ENCODE results near the gene OPCML.

Gene OPCML

GRCh38 chr11:132960273-132961078 is 571.8 kb downstream of the OPCML start:
- no peaks in the 10 kb centered on the region for H3K27me3 ChIP-seq (ENCODE audit: insufficient read depth, low read length)
- no peak for TF ChIP-seq CTCF (IDR thresholded peaks at IDR 0.05; ENCODE audit: low read length)
- no peak for TF ChIP-seq EZH2 (IDR thresholded peaks at IDR 0.05; ENCODE audit: borderline replicate concordance, low read length)
- H3K4me3 ChIP-seq (ENCODE audit: low read depth, low read length, poor library complexity, severe bottlenecking) = no peak overlapping the region
- H3K9ac ChIP-seq (ENCODE audit: low read length) = no peak overlapping the region
- H3K9me2 ChIP-seq (ENCODE audit: low read depth, low read length) = no peaks in the 10 kb centered on the region
- H3K9me3 ChIP-seq (ENCODE audit: low read length) = no peaks in the 10 kb centered on the region
- H2AFZ ChIP-seq (ENCODE audit: low read length) = no peak overlapping the region
- no peaks in the 10 kb centered on the region for H3K36me3 ChIP-seq (ENCODE audit: insufficient read depth, low read length)
- H3K4me1 ChIP-seq (ENCODE audit: insufficient read depth, low read length, severe bottlenecking) = no peaks in the 10 kb centered on the region
- no peaks in the 10 kb centered on the region for H3F3A ChIP-seq (ENCODE audit: insufficient read depth, low read length)
- H3K4me2 ChIP-seq (ENCODE audit: low read length) = no peak overlapping the region
- H3K27ac ChIP-seq (ENCODE audit: low read depth, low read length, poor library complexity, severe bottlenecking) = no peak overlapping the region
- H3K79me2 ChIP-seq (ENCODE audit: insufficient read depth, low read length) = no peaks in the 10 kb centered on the region
- no peaks in the 10 kb centered on the region for H4K20me1 ChIP-seq (ENCODE audit: insufficient read depth, low read length)

- Histone ChIP-seq H3K36me3 (ENCODE audit: insufficient read depth, low read length) (no peaks in the 10 kb centered on the region), H3K4me2 (ENCODE audit: low read length) (no peak overlapping the region), H3K4me1 (ENCODE audit: insufficient read depth, low read length, severe bottlenecking) (no peaks in the 10 kb centered on the region), H3K4me3 (ENCODE audit: low read depth, low read length, poor library complexity, severe bottlenecking) (no peak overlapping the region), H3K27me3 (ENCODE audit: insufficient read depth, low read length) (no peaks in the 10 kb centered on the region), H3K79me2 (ENCODE audit: insufficient read depth, low read length) (no peaks in the 10 kb centered on the region), H3K9me3 (ENCODE audit: low read length) (no peaks in the 10 kb centered on the region), H3K9me2 (ENCODE audit: low read depth, low read length) (no peaks in the 10 kb centered on the region), H3K27ac (ENCODE audit: low read depth, low read length, poor library complexity, severe bottlenecking) (no peak overlapping the region), H4K20me1 (ENCODE audit: insufficient read depth, low read length) (no peaks in the 10 kb centered on the region), H2AFZ (ENCODE audit: low read length) (no peak overlapping the region), H3K9ac (ENCODE audit: low read length) (no peak overlapping the region), H3F3A (ENCODE audit: insufficient read depth, low read length) (no peaks in the 10 kb centered on the region)
- no peak for TF ChIP-seq CTCF (IDR thresholded peaks at IDR 0.05; ENCODE audit: low read length)
- no peak for TF ChIP-seq EZH2 (IDR thresholded peaks at IDR 0.05; ENCODE audit: borderline replicate concordance, low read length)
Measured at GRCh38 chr11:132959693-132960092, 572.6 kb downstream of the OPCML start.

- no peaks in the 10 kb centered on the region for H3F3A ChIP-seq (ENCODE audit: insufficient read depth, low read length)
- H3K4me2 ChIP-seq (ENCODE audit: low read length) = no peak overlapping the region
- no peak overlapping the region for H2AFZ ChIP-seq (ENCODE audit: low read length)
- H4K20me1 ChIP-seq (ENCODE audit: insufficient read depth, low read length) = no peaks in the 10 kb centered on the region
- H3K4me1 ChIP-seq (ENCODE audit: insufficient read depth, low read length, severe bottlenecking) = no peaks in the 10 kb centered on the region
- no peaks in the 10 kb centered on the region for H3K9me2 ChIP-seq (ENCODE audit: low read depth, low read length)
- H3K36me3 ChIP-seq (ENCODE audit: insufficient read depth, low read length) = no peaks in the 10 kb centered on the region
- no peaks in the 10 kb centered on the region for H3K79me2 ChIP-seq (ENCODE audit: insufficient read depth, low read length)
- H3K9ac ChIP-seq (ENCODE audit: low read length) = no peak overlapping the region
- TF ChIP-seq EZH2 (IDR thresholded peaks at IDR 0.05; ENCODE audit: borderline replicate concordance, low read length) (no peak), CTCF (IDR thresholded peaks at IDR 0.05; ENCODE audit: low read length) (no peak)
- H3K9me3 ChIP-seq (ENCODE audit: low read length) = no peaks in the 10 kb centered on the region
- no peak overlapping the region for H3K4me3 ChIP-seq (ENCODE audit: low read depth, low read length, poor library complexity, severe bottlenecking)
- no peak overlapping the region for H3K27ac ChIP-seq (ENCODE audit: low read depth, low read length, poor library complexity, severe bottlenecking)
- no peaks in the 10 kb centered on the region for H3K27me3 ChIP-seq (ENCODE audit: insufficient read depth, low read length)
Measured at GRCh38 chr11:132957881-132958280, 574.4 kb downstream of the OPCML start.

Data from OCI-LY1 (cell line).